HCT116 (cell line): ENCODE measurements around the gene KRTAP12-3. TPM values are rescaled to one million over a fixed set of nuclear protein-coding genes. Genes with fewer than 3 reads are reported as not detected.

Experiments used
- ATAC-seq: fragments of 200-7000 bp; cut with Tn5 transposase; 2 replicates; pipeline ENCODE4 v1.9.1; 2020; ENCODE audit warnings: mild to moderate bottlenecking, moderate library complexity
- BruUV-seq: library from RNA; stranded (reverse); fragments of 400-500 nt; replicated peaks from 2 replicates; lab custom pipeline; 2021; lab: Mats Ljungman, UMichigan
- CTCF ChIA-PET: fragments of 300-600 bp; sonication (Branson Sonifier 250); formaldehyde crosslinking; loops from one replicate; lab custom pipeline; 2021; ENCODE audit warnings: antibody characterized with exemption; lab: Charles Lee
- POLR2A ChIA-PET: fragments of 300-600, 350-600 bp; sonication (Branson Sonifier 250); formaldehyde crosslinking; loops from one replicate; lab custom pipeline; 2021; ENCODE audit warnings: antibody characterized with exemption; lab: Charles Lee
- RAD21 ChIA-PET, 2 experiments: fragments of 300-600 bp; sonication (Branson Sonifier 250); formaldehyde crosslinking; loops; one replicate each; lab custom pipeline; 2023; ENCODE audit warnings: low total read pairs in 2 of 2; ENCODE audit not compliant: uncharacterized antibody in 2 of 2, unreplicated experiment in 2 of 2, low non-redundant PET in 1 of 2; lab: Charles Lee
- DNase-seq: peaks from one replicate; pipeline ENCODE4 v3.0.0-alpha.2; 2010; ENCODE audit warnings: low read depth, low spot score
- H2AFZ ChIP-seq: fragments of 200-600 bp; shearing (Covaris generic), sonication (generic); 2 replicates; pipeline ENCODE4 v1.6.1; 2017; ENCODE audit warnings: low read depth, mixed run types, mixed read lengths, antibody characterized with exemption, low read length; ENCODE audit not compliant: poor library complexity, severe bottlenecking
- H3K27ac ChIP-seq: 2 replicates; pipeline ENCODE4 v1.5.1; 2012; ENCODE audit warnings: low read depth, low read length
- H3K27me3 ChIP-seq: fragments of 200-600 bp; sonication (generic); 2 replicates; pipeline ENCODE4 v1.6.1; 2016; ENCODE audit warnings: mixed run types, low read length, mixed read lengths; ENCODE audit not compliant: insufficient read depth
- H3K36me3 ChIP-seq, 2 experiments: fragments of 200-500 bp in 1 of 2; fragments of 200-600 bp in 1 of 2; sonication (Bioruptor generic) in 1 of 2; sonication (generic) in 1 of 2; 2 replicates each; pipeline versions ENCODE4 v1.5.1 to v1.6.1; 2014 to 2016; ENCODE audit warnings: low read length in 2 of 2, inconsistent platforms in 1 of 2, mixed read lengths in 1 of 2, mixed run types in 1 of 2; ENCODE audit not compliant: insufficient read depth in 2 of 2, control insufficient read depth in 1 of 2
- H3K4me1 ChIP-seq, 2 experiments: fragments of 200-600 bp in 1 of 2; sonication (generic) in 1 of 2; 2 replicates each; pipeline versions ENCODE4 v1.5.1 to v1.6.1; 2012 to 2017; ENCODE audit warnings: low read length in 2 of 2, inconsistent platforms in 1 of 2, mild to moderate bottlenecking in 1 of 2, mixed read lengths in 1 of 2, mixed run types in 1 of 2, moderate library complexity in 1 of 2; ENCODE audit not compliant: insufficient read depth in 2 of 2, control insufficient read depth in 1 of 2
- H3K4me2 ChIP-seq: fragments of 200-600 bp; sonication (generic); 2 replicates; pipeline ENCODE4 v1.6.1; 2017; ENCODE audit warnings: mixed run types, low read length, mixed read lengths
- H3K4me3 ChIP-seq, 2 experiments: fragments of 200-600 bp in 1 of 2; sonication (generic) in 1 of 2; replicated peaks in 1 of 2; 2 replicates each; pipeline ENCODE4 v1.5.1; 2011 to 2016; ENCODE audit warnings: low read length in 2 of 2, control low read depth in 1 of 2, low read depth in 1 of 2, mild to moderate bottlenecking in 1 of 2, mixed read lengths in 1 of 2, mixed run types in 1 of 2
- H3K79me2 ChIP-seq: fragments of 200-600 bp; sonication (generic); 2 replicates; pipeline ENCODE4 v1.6.1; 2017; ENCODE audit warnings: mild to moderate bottlenecking, mixed run types, low read length, moderate library complexity, mixed read lengths; ENCODE audit not compliant: insufficient read depth
- H3K9ac ChIP-seq: fragments of 200-600 bp; sonication (generic); 2 replicates; pipeline ENCODE4 v1.6.1; 2016; ENCODE audit warnings: low read length, mixed read lengths
- H3K9me2 ChIP-seq: fragments of 200-600 bp; sonication (generic), shearing (Covaris generic); 2 replicates; pipeline ENCODE4 v1.6.1; 2017; ENCODE audit warnings: mixed run types, mild to moderate bottlenecking, moderate library complexity; ENCODE audit not compliant: insufficient read depth
- H3K9me3 ChIP-seq, 2 experiments: fragments of 200-500 bp in 1 of 2; fragments of 200-600 bp in 1 of 2; sonication (Bioruptor generic) in 1 of 2; sonication (generic) in 1 of 2; 2 replicates each; pipeline ENCODE4 v1.6.1; 2014 to 2017; ENCODE audit warnings: low read length in 2 of 2, mixed read lengths in 2 of 2, inconsistent platforms in 1 of 2, low read depth in 1 of 2, mild to moderate bottlenecking in 1 of 2, mixed run types in 1 of 2, moderate library complexity in 1 of 2; ENCODE audit not compliant: control insufficient read depth in 1 of 2, insufficient read depth in 1 of 2
- H4K20me1 ChIP-seq: fragments of 200-600 bp; sonication (generic), shearing (Covaris generic); 2 replicates; pipeline ENCODE4 v1.6.1; 2017; ENCODE audit warnings: mixed run types, mild to moderate bottlenecking, moderate library complexity; ENCODE audit not compliant: insufficient read depth
- CEBPB ChIP-seq: IDR thresholded peaks from 2 replicates; pipeline ENCODE4 v1.6.1; 2012; ENCODE audit warnings: low read depth
- ELF1 ChIP-seq: IDR thresholded peaks from 2 replicates; pipeline ENCODE4 v1.6.1; 2012; ENCODE audit warnings: low read depth, borderline replicate concordance
- EZH2 ChIP-seq: fragments of 200-600 bp; sonication (generic); IDR thresholded peaks from 2 replicates; pipeline ENCODE4 v1.6.1; 2017; ENCODE audit warnings: antibody characterized with exemption, mixed run types
- EZH2phosphoT487 ChIP-seq: fragments of 200-600 bp; IDR thresholded peaks from 2 replicates; pipeline ENCODE4 v1.6.1; 2018; ENCODE audit warnings: antibody characterized with exemption, borderline replicate concordance
- FOSL1 ChIP-seq: IDR thresholded peaks from 2 replicates; pipeline ENCODE4 v1.6.1; 2012; ENCODE audit warnings: low read depth
- RAD21 ChIP-seq: IDR thresholded peaks from 2 replicates; pipeline ENCODE4 v1.6.1; 2012; ENCODE audit warnings: low read depth, mild to moderate bottlenecking
- ZFX ChIP-seq: fragments of 450-650 bp; IDR thresholded peaks from 2 replicates; pipeline ENCODE4 v1.6.1; 2017
- ZNF274 ChIP-seq: fragments of 200-500 bp; sonication (Bioruptor generic); IDR thresholded peaks from 2 replicates; pipeline ENCODE4 v1.6.1; 2014; ENCODE audit warnings: mild to moderate bottlenecking, low read depth, low read length, inconsistent platforms
- intact Hi-C: fragments of 100-400 bp; cut with micrococcal nuclease; formaldehyde crosslinking; loops from 2 replicates; pipeline ENCODE4 v1.10.0; 2022
- total RNA-seq: library from RNA; stranded (reverse); gene quantifications from one replicate; pipeline ENCODE4 v1.2.1, GENCODE V29; 2021; ENCODE audit not compliant: unreplicated experiment
- TF ChIP-seq, protein P1 (sequence below), 3 experiments: fragments of 200-600 bp in 1 of 3; sonication (generic) in 1 of 3; IDR thresholded peaks in 2 of 3; conservative IDR thresholded peaks in 1 of 3; 2 replicates each; pipeline ENCODE4 v1.5.1; 2012 to 2017; ENCODE audit warnings: low read depth in 2 of 3, low read length in 2 of 3, antibody characterized with exemption in 1 of 3, borderline replicate concordance in 1 of 3, control low read depth in 1 of 3, mild to moderate bottlenecking in 1 of 3, mixed read lengths in 1 of 3, mixed run types in 1 of 3, moderate library complexity in 1 of 3; ENCODE audit not compliant: insufficient read depth in 1 of 3
- TF ChIP-seq, protein P2 (sequence below): IDR thresholded peaks from 2 replicates; pipeline ENCODE4 v1.6.1; 2011; ENCODE audit warnings: mild to moderate bottlenecking, low read length, moderate library complexity; ENCODE audit not compliant: insufficient replicate concordance; ENCODE audit errors: extremely low read depth

KRTAP12-3 gene
- total RNA-seq, 1 experiment from 2014 or later, result not detected

DNA sequence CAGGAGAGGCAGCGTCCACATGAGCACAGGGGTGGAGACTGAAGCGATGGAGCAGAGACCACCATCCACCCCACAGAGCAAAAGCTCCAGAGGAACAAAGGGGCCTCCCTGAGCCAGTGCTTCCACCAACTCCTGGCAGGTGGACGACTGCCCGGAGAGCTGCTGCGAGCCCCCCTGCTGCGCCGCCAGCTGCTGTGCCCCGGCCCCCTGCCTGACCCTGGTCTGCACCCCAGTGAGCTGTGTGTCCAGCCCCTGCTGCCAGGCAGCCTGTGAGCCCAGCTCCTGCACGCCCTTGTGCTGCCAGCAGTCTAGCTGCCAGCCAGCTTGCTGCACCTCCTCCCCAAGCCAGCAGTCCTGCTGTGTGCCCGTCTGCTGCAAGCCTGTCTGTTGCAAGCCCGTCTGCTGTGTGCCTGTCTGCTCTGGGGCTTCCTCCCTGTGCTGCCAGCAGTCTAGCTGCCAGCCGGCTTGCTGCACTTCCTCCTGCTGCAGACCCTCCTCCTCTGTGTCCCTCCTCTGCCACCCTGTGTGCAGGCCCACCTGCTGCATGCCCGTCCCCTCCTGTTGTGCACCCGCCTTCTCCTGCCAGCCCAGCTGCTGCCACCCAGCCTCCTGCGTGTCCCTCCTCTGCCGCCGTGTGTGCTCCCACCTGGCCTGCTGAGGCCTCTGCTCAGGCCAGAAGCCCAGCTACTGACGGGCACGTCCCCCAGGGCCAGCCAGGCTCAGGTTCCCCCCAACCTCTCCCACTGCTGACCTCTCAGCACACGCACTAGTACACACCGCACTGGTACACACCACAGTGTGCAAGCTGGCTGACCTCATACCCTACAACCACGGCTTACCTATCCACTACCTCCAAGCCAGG is 44.6 kb downstream of the KRTAP12-3 start:
- TF ChIP-seq ZFX (no peak), ZNF274 (no peak), EZH2 (no peak), CEBPB (no peak), EZH2phosphoT487 (no peak)
- no peak overlapping the region for H3K4me2 ChIP-seq
- H3K9me2 ChIP-seq, result no peaks in the 10 kb centered on the region
- ChIA-PET CTCF (no interaction called here), RAD21 (no interaction called here), POLR2A (no interaction called here)
- intact Hi-C loops, result no loop called here
- no peaks in the 10 kb centered on the region for H3K36me3 ChIP-seq
- no peak overlapping the region for H3K27ac ChIP-seq
- H3K9me3 ChIP-seq, result no peaks in the 10 kb centered on the region
- no peak overlapping the region for H2AFZ ChIP-seq
- no peaks in the 10 kb centered on the region for H3K4me1 ChIP-seq
- H3K9ac ChIP-seq, result no peak overlapping the region
- H3K79me2 ChIP-seq, result no peaks in the 10 kb centered on the region
- peaks cover 10% of the 10 kb centered on the region; the same call in 1 of the 2 replicates for H3K27me3 ChIP-seq
- no TSS peak for BruUV-seq
- no peaks in the 10 kb centered on the region for H4K20me1 ChIP-seq
- DNase-seq, result no peak
- H3K4me3 ChIP-seq, result no peak overlapping the region
- no peak for ATAC-seq

GRCh38 chr21:44702973-44703730 is 45.4 kb downstream of the KRTAP12-3 start:
- no peaks in the 10 kb centered on the region for H3K79me2 ChIP-seq
- peaks cover 10% of the 10 kb centered on the region; the same call in 1 of the 2 replicates for H3K27me3 ChIP-seq
- H3K9me3 ChIP-seq, result no peaks in the 10 kb centered on the region
- BruUV-seq, result no TSS peak
- DNase-seq (no peak), ATAC-seq (no peak)
- no peak overlapping the region for H3K4me3 ChIP-seq
- intact Hi-C loops, result no loop called here
- H3K9me2 ChIP-seq, result no peaks in the 10 kb centered on the region
- no peak overlapping the region for H2AFZ ChIP-seq
- no peaks in the 10 kb centered on the region for H3K4me1 ChIP-seq
- no peaks in the 10 kb centered on the region for H4K20me1 ChIP-seq
- no peaks in the 10 kb centered on the region for H3K36me3 ChIP-seq
- ChIA-PET POLR2A (no interaction called here), RAD21 (no interaction called here), CTCF (no interaction called here)
- H3K4me2 ChIP-seq, result no peak overlapping the region
- no peak overlapping the region for H3K27ac ChIP-seq
- no peak overlapping the region for H3K9ac ChIP-seq
- TF ChIP-seq, protein P1, sequence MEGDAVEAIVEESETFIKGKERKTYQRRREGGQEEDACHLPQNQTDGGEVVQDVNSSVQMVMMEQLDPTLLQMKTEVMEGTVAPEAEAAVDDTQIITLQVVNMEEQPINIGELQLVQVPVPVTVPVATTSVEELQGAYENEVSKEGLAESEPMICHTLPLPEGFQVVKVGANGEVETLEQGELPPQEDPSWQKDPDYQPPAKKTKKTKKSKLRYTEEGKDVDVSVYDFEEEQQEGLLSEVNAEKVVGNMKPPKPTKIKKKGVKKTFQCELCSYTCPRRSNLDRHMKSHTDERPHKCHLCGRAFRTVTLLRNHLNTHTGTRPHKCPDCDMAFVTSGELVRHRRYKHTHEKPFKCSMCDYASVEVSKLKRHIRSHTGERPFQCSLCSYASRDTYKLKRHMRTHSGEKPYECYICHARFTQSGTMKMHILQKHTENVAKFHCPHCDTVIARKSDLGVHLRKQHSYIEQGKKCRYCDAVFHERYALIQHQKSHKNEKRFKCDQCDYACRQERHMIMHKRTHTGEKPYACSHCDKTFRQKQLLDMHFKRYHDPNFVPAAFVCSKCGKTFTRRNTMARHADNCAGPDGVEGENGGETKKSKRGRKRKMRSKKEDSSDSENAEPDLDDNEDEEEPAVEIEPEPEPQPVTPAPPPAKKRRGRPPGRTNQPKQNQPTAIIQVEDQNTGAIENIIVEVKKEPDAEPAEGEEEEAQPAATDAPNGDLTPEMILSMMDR (IDR thresholded peaks at IDR 0.05 in 2 of 3, conservative IDR thresholded peaks at IDR 0.05 in 1 of 3; ENCODE audit: borderline replicate concordance in 1 of 3, insufficient read depth in 1 of 3, low read depth in 2 of 3, low read length in 2 of 3), result no peak
- TF ChIP-seq ELF1 (no peak), RAD21 (no peak), EZH2phosphoT487 (no peak), FOSL1 (no peak)
- TF ChIP-seq, protein P2, sequence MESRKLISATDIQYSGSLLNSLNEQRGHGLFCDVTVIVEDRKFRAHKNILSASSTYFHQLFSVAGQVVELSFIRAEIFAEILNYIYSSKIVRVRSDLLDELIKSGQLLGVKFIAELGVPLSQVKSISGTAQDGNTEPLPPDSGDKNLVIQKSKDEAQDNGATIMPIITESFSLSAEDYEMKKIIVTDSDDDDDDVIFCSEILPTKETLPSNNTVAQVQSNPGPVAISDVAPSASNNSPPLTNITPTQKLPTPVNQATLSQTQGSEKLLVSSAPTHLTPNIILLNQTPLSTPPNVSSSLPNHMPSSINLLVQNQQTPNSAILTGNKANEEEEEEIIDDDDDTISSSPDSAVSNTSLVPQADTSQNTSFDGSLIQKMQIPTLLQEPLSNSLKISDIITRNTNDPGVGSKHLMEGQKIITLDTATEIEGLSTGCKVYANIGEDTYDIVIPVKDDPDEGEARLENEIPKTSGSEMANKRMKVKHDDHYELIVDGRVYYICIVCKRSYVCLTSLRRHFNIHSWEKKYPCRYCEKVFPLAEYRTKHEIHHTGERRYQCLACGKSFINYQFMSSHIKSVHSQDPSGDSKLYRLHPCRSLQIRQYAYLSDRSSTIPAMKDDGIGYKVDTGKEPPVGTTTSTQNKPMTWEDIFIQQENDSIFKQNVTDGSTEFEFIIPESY, result no peak
